GM12872 (cell line): Measurements from ENCODE around the gene TNP2.

Source experiments
- CTCF ChIP-seq: IDR thresholded peaks from 3 replicates; pipeline ENCODE4 v1.5.1; 2011; ENCODE audit warnings: low read depth, mild to moderate bottlenecking, low read length, moderate library complexity; ENCODE audit not compliant: insufficient read depth

The TNP2 gene

DNA sequence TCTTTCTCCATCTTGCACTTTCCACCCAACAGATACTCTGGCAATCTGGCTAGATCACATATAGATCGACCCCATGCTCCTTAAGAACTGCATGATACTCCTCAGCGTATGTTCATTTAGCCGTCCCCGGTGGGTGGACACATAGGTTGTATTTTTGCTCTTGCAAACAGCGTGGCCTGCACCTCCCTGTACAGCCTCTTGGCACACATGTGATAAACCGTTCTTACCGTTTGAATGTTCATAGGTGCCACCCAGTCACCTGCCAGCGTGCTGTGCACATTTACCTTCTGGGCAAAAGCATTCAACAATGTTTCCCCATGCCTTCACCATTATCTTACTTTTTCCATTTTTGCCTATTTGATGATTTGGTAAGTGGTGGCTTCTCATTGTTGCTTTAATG is 6.2 kb downstream of the TNP2 start:
- no peak for TF ChIP-seq CTCF

DNA sequence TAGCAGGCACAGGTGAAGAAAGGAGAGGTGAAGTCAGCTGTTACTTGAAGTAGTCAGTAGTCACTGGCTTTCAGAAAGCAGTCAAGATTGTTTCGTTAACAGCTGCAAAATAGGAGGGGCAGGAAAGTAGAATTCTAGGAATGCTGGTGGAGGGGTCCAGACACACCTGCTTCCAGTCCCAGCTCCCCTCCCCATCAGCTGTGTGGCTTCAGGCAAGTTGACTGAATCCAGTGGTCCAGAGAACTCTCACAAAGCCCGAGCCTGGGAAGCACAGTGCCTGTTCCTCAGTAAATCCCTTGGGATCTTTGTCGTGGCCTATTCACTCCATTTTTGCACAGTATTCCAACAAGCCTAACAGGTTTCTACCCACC is 8.5 kb downstream of the TNP2 start:
- no peak for TF ChIP-seq CTCF

GRCh38 chr16:11259655-11260595 is 9.2 kb downstream of the TNP2 start:
- no peak for TF ChIP-seq CTCF

- TF ChIP-seq CTCF, result no peak
These were observed 10.3 kb downstream of the TNP2 start for GRCh38 chr16:11258553-11259492.

DNA sequence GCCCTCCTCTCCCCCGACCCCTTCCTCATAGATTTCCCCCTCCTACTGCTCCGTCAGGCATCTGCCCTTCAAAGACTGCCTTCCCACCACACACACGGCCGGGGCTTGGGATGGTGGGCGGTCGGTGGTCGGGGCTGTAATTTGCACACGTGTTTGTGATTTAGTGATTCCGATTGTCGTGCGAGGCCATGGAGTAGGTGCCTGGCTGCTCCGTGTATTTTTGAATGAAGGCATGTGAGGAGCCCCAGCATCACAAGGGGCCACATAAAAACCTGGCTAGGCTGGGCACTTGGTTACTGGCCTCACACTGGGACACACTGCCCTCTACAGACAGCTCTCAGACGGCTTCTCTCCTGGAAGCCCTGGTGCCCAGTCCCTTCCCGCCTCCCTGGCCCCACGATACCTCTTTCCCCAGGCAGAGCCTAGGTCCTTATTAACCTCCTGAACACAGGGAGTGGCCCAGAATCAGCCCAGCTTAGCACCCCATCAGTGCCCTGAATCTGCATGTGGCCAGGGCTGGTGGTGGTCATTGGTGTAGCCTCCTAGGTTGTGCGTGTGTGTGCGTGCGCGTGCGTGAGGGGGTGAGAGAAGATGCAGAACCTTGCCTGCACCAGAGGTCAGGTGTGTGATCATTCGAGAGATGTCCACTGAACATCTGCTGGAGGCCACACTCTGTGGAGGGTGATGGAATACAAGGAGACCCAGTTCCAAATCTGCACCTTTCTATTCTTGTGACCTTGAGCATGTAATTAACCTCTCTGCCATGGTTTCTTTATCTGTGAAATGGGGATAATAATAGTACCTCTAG is 11.8 kb downstream of the TNP2 start:
- peak; percentile 84 for TF ChIP-seq CTCF

DNA sequence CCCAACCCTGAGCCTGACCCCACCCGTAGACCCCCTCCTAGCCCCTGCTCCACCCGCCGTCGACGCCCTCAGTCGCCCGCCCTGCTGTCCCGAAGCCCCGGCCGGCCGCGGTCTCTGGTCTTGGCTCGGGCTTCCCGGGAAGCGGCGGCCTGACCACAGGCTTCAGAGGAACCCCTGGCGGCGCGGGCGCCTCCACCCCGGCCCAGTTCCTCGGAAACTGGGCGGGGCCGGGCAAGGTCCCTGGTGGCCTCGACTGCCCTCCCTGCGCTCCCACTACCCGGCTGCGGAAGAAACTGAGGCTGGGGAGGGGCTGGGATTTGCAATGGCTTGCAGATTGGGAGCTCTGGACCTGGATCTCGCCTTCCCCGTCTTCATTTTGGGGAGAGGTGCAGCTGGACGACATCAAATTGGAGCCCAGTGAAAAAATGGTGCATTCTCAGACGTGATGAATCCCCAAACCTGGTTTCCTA is 12.4 kb downstream of the TNP2 start:
- TF ChIP-seq CTCF, result no peak
